ENCODE measurements around the gene LHFPL3. TPM values are rescaled to one million over a fixed set of nuclear protein-coding genes. Genes with fewer than 3 reads are reported as not detected.

The LHFPL3 gene
- total and polyA plus RNA-seq, 2 of the 13 experiments (the other 11 are each of a cell fraction or from before 2014, with no cell fraction given), result not detected

DNA sequence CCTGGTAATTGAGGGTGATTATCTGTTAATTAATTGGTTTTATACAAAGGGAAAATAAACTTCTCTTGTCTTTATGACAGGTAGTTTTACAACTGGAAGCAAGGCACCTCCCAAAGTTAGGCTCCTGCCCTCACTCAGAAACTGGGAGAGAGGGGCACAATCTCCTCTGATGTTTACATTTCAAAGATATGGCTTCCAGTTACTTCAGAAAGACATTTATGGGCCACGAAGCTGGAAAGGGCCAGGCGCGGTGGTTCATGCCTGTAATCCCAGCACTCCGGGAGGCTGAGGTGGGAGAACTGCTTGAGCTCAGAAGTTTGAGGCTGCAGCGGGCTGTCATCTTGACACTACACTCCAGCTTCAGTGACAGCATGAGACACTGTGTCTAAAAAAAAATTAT, 570.0 kb downstream of the LHFPL3 start (continued):
- TF ChIP-seq, protein P1, sequence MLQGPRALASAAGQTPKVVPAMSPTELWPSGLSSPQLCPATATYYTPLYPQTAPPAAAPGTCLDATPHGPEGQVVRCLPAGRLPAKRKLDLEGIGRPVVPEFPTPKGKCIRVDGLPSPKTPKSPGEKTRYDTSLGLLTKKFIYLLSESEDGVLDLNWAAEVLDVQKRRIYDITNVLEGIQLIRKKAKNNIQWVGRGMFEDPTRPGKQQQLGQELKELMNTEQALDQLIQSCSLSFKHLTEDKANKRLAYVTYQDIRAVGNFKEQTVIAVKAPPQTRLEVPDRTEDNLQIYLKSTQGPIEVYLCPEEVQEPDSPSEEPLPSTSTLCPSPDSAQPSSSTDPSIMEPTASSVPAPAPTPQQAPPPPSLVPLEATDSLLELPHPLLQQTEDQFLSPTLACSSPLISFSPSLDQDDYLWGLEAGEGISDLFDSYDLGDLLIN (CRISPR knock-in tag; IDR thresholded peaks at IDR 0.05; ENCODE audit: borderline replicate concordance), result no peak
- TF ChIP-seq, protein P2, sequence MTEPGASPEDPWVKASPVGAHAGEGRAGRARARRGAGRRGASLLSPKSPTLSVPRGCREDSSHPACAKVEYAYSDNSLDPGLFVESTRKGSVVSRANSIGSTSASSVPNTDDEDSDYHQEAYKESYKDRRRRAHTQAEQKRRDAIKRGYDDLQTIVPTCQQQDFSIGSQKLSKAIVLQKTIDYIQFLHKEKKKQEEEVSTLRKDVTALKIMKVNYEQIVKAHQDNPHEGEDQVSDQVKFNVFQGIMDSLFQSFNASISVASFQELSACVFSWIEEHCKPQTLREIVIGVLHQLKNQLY (CRISPR knock-in tag; IDR thresholded peaks at IDR 0.05), result no peak
- TF ChIP-seq SP5 (CRISPR knock-in tag; IDR thresholded peaks at IDR 0.05; ENCODE audit: borderline replicate concordance, low read depth), result no peak
- TF ChIP-seq, protein P3, sequence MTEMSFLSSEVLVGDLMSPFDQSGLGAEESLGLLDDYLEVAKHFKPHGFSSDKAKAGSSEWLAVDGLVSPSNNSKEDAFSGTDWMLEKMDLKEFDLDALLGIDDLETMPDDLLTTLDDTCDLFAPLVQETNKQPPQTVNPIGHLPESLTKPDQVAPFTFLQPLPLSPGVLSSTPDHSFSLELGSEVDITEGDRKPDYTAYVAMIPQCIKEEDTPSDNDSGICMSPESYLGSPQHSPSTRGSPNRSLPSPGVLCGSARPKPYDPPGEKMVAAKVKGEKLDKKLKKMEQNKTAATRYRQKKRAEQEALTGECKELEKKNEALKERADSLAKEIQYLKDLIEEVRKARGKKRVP (CRISPR knock-in tag; IDR thresholded peaks at IDR 0.05), result no peak

DNA sequence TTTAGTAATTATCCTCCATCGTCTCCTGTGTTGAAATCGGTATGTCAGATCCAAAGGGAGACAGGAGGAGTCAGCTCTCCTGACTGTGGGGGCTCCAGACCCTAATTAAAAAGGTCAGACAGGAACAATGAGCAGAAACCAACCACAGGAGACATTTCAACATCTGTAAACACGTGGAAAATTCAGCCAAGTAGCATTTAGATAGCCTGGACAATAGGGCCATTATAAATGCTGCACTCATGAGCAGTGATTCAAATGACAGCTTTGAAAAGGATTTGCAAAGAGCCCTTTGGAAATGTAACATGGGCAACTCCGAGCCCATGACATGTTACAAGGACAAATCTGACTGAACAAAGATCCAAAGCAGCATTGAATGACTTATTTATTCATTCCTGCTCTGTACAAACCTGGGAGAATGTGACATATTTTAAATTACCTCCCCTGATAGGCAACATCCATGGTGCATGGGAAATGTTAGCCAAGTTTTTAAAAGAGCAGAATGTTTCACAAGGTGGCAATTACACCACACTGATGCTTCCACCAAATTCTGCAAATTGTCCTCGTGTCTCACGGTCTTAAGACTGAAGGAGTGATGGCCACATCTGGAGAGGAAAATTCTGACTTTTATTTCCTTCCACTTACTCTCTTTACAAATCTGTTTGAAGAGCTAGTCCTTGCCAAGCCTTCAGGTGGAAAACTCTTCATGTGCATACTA, 572.3 kb downstream of the LHFPL3 start:
- intact Hi-C loops (cut with micrococcal nuclease; ENCODE audit: unreplicated experiment), result no loop called here
- POLR2A ChIA-PET, result no interaction called here
- no TSS peak for BruUV-seq (replicated peaks)
- TF ChIP-seq, protein P4, sequence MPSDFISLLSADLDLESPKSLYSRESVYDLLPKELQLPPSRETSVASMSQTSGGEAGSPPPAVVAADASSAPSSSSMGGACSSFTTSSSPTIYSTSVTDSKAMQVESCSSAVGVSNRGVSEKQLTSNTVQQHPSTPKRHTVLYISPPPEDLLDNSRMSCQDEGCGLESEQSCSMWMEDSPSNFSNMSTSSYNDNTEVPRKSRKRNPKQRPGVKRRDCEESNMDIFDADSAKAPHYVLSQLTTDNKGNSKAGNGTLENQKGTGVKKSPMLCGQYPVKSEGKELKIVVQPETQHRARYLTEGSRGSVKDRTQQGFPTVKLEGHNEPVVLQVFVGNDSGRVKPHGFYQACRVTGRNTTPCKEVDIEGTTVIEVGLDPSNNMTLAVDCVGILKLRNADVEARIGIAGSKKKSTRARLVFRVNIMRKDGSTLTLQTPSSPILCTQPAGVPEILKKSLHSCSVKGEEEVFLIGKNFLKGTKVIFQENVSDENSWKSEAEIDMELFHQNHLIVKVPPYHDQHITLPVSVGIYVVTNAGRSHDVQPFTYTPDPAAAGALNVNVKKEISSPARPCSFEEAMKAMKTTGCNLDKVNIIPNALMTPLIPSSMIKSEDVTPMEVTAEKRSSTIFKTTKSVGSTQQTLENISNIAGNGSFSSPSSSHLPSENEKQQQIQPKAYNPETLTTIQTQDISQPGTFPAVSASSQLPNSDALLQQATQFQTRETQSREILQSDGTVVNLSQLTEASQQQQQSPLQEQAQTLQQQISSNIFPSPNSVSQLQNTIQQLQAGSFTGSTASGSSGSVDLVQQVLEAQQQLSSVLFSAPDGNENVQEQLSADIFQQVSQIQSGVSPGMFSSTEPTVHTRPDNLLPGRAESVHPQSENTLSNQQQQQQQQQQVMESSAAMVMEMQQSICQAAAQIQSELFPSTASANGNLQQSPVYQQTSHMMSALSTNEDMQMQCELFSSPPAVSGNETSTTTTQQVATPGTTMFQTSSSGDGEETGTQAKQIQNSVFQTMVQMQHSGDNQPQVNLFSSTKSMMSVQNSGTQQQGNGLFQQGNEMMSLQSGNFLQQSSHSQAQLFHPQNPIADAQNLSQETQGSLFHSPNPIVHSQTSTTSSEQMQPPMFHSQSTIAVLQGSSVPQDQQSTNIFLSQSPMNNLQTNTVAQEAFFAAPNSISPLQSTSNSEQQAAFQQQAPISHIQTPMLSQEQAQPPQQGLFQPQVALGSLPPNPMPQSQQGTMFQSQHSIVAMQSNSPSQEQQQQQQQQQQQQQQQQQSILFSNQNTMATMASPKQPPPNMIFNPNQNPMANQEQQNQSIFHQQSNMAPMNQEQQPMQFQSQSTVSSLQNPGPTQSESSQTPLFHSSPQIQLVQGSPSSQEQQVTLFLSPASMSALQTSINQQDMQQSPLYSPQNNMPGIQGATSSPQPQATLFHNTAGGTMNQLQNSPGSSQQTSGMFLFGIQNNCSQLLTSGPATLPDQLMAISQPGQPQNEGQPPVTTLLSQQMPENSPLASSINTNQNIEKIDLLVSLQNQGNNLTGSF (CRISPR knock-in tag; IDR thresholded peaks at IDR 0.05), result no peak
- TF ChIP-seq PHF21A (CRISPR knock-in tag; IDR thresholded peaks at IDR 0.05) (peak; percentile 82), SOX13 (IDR thresholded peaks at IDR 0.05) (peak; percentile 90), SOX13 (CRISPR knock-in tag; conservative IDR thresholded peaks at IDR 0.05 in 1 of 2, IDR thresholded peaks at IDR 0.05 in 1 of 2) (peak in 1 of 2 experiments; percentile 99; a peak in 2 of 4 replicates), ZNF792 (CRISPR knock-in tag; IDR thresholded peaks at IDR 0.05) (no peak), HNF4A (CRISPR knock-in tag; IDR thresholded peaks at IDR 0.05) (0 out of 2 replicates have a peak, but pooled peaks have one; percentile 10)
- TF ChIP-seq, protein P5, sequence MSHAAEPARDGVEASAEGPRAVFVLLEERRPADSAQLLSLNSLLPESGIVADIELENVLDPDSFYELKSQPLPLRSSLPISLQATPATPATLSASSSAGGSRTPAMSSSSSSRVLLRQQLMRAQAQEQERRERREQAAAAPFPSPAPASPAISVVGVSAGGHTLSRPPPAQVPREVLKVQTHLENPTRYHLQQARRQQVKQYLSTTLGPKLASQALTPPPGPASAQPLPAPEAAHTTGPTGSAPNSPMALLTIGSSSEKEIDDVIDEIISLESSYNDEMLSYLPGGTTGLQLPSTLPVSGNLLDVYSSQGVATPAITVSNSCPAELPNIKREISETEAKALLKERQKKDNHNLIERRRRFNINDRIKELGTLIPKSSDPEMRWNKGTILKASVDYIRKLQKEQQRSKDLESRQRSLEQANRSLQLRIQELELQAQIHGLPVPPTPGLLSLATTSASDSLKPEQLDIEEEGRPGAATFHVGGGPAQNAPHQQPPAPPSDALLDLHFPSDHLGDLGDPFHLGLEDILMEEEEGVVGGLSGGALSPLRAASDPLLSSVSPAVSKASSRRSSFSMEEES (CRISPR knock-in tag; IDR thresholded peaks at IDR 0.05), result 0 out of 2 replicates have a peak, but pooled peaks have one; percentile 34

More for the DNA sequence above, 572.3 kb downstream of the LHFPL3 start:
- no peak overlapping the region for H3K27ac ChIP-seq (ENCODE audit: extremely low read length, insufficient read depth, low read length)
- peak overlapping the region; percentile 19 for H3K4me2 ChIP-seq (ENCODE audit: low read depth, low read length)
- in situ Hi-C loops (cut with HindIII; ENCODE audit: extremely low pct_ligation_motif_present, low pct_unique_long_range_greater_than_20kb), result no loop called here
- H3K9me3 ChIP-seq (ENCODE audit: low read length), result no peaks in the 10 kb centered on the region
- no peak overlapping the region for H3K9ac ChIP-seq (ENCODE audit: insufficient read depth, low read depth, low read length)
- ATAC-seq (peak; percentile 91), DNase-seq (ENCODE audit: low spot score) (peak; percentile 90), FAIRE-seq (peak; percentile 78)
- H3K36me3 ChIP-seq (replicated peaks in 1 of 2; ENCODE audit: control insufficient read depth in 1 of 2, insufficient read depth in 2 of 2, low read length in 2 of 2), result no peaks in the 10 kb centered on the region
- 3% methylated on average over 6 of the region's 6 CpGs for WGBS (ENCODE audit: low lambda C conversion rate)
- no peak overlapping the region for H3K4me3 ChIP-seq (replicated peaks in 1 of 3; ENCODE audit: insufficient read depth in 1 of 3, low read depth in 2 of 3, low read length in 3 of 3)
- peaks cover 23% of the 10 kb centered on the region for H3K4me1 ChIP-seq (ENCODE audit: insufficient read depth, low read length)
- no peak overlapping the region for H2AFZ ChIP-seq (ENCODE audit: low read length)
- no peaks in the 10 kb centered on the region for H4K20me1 ChIP-seq (ENCODE audit: insufficient read depth, low read length)
- CTCF ChIA-PET (ENCODE audit: low intra/inter-chr PET ratio, low total read pairs), result no interaction called here
- H3K27me3 ChIP-seq (ENCODE audit: control insufficient read depth in 1 of 2, insufficient read depth in 2 of 2, low read length in 2 of 2), result 0 out of 5 replicates have a peak, but pooled peaks cover 0 to under 1% of the 10 kb centered on the region in 2 experiments
- H3K79me2 ChIP-seq (ENCODE audit: insufficient read depth, low read length), result no peaks in the 10 kb centered on the region
